HG03108 (cell line): ENCODE results near the gene CDSN.

Experiments used
- ATAC-seq: cut with Tn5 transposase; IDR thresholded peaks from one replicate; pipeline ENCODE4 v1.9.1; 2021; ENCODE audit warnings: moderate library complexity; ENCODE audit not compliant: unreplicated experiment

Gene CDSN

DNA sequence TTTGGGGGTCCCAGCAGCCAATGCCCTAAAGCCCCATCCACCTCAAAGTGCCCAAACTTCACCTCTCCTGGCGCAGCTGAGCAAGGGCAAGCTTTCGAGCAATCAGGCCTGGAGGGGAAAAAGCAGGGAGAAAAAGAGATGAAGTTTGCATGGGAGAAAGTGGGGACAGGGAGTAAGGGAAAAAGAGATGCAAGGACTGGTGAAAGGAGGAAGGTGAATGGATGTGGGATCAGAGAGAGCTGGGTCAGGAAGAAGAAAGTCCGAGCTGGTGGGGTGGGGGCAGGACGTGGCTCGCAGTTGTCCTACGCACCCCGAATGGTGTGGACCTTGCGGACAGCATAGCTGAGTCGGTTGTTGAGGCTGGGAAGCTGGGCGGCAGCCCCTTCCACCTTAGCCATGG, 25.1 kb upstream of the CDSN start:
- no peak for ATAC-seq

DNA sequence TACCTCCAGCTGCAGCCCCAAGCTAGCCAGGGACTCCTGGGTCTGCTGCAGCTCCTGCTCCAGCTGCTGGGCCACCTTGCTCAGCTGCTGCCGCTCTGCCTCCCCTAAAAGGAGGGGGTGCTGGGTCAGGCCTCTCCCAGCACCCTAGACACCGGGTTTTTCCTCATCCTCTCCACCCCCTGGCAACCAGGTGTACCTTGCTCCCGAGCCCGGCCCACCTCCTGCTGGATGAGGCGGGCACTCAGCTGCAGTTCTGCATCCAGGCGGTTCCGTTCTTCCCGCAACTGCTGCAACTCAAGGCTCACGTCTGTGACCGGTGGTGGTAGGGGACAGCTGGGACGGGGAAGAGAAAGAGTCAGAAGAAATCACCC, 24.7 kb upstream of the CDSN start:
- ATAC-seq: no peak

DNA sequence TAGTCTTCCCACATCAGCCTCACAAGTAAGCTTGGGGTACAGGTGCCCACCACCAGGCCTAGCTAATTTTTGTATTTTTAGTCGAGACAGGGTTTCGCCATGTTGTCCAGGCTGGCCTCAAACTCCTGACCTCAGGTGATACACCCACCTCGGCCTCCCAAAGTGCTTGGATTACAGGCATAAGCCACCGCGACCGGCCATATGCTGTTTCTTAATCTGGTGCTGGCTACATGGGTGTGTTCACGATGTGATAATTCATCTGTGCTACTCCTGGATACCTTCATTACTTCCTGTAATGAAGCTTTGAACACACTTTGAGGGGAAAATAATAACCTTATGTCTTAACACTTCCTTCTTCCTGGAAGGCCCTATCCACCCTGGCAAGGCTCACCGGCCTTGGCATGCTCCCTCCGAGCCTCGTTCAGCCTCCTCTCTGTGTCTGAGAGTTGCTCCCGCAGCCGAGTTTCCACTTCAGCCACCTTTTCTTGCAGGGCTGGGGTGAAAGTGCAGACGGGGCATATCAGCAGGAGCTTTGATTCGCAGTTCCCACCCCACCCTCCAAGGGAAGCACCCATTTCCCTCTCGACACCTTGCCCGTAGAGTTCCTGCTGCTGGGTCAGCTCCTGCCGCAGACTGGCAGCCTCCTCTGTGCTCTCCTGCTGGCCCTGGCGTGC, 24.2 kb upstream of the CDSN start:
- ATAC-seq: no peak

DNA sequence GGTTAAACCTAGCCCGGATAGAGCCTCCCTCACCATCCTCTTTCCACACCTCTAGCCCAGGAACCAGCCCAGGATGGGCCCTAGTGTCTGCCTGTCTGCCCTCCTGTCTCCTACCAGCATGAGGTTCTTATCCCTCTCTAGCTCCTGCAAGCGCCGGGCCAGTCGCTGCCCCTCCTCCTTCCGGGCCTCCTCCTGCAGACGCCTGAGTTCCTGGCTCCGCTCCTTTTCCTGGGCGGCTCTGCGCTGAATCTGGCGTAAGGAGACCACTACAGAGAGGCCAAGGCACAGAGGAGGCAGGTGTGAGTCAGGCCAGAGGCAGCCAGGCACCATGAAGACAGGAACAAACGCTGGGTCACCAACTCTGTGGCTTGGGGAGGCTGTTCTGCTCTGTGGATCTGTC, 22.9 kb upstream of the CDSN start:
- ATAC-seq: no peak

DNA sequence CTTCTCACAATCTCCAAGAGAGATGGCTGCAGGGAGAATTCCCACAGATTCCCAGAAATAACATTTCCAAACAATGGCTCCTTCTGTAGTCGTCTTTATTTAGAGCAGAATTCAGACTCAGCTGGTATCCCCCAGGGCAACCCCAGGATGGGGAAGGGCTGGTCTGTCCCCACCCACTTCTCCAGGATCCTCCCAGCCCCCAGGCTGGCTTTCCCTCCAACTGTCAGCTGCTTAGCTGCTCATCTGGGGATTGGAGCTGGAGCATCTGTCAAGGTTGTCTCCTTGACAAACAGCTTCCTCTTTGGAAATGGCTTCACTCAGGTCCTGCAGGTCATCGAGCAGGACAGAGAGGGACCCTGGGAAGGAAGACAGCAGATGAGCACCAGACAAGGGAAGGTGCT, 22.1 kb upstream of the CDSN start:
- ATAC-seq: no peak

DNA sequence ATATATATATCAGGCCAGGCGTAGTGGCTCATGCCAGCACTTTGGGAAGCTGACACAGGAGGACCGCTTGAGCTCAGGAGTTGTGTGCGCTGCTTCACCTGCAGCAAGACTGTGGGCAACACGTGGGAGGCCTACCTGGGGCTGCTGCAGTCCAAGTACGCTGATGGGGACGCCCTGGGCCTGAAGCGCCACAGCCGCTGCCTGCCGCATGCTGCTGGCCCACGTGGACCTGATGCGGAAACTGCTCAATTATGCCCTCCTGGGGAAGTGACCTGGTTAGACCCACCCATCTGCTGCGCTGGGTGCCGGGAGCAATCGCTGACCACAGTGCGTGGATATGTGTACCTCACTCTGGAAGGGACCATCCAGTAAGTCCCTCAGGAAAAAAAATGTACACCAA, 20.4 kb upstream of the CDSN start:
- no peak for ATAC-seq

DNA sequence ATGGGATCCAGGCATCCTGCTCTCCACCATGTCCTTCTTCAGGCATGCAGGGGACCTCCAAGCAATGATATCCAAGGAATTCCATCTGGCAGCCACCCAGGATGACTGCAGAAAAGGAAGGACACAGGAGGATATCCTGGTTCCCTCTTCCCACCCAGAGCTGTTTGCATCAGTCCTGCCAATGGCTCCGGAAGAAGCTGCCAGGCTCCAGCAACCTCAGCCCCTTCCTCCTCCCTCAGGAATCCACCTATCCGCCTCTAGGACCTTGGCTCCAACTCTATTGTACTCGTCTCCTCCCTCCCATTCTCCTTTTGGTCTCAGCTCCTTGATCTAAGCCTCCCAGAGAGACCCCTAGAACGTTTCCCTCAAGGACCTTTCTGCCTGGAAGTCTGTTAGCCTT, 19.4 kb upstream of the CDSN start:
- no peak for ATAC-seq

DNA sequence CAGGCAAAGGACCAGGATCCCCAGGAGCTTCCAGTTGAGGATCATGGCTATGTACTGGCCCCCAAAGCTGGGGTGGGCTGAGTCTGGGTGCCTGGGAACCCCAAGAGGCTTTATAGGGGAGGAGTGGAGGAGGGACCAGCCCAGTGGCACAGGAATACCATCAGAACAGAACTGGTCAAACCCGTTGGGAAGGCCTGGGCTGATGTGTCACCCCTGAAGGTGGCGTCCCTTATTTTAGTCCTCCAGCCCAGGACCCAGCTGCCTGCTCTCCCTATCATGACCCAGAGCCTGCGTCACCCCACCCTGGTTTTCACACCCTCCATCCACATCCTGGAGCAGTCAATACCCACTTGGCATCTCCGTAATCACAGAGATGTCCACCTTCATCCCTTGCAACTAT, 18.7 kb upstream of the CDSN start, which contains the start of gene PSORS1C2:
Gene PSORS1C2 (minus strand): TSS at position 85 of the 400 bp plus-strand sequence. CDS start 40 bp downstream, at position 45.
- ATAC-seq: no peak

DNA sequence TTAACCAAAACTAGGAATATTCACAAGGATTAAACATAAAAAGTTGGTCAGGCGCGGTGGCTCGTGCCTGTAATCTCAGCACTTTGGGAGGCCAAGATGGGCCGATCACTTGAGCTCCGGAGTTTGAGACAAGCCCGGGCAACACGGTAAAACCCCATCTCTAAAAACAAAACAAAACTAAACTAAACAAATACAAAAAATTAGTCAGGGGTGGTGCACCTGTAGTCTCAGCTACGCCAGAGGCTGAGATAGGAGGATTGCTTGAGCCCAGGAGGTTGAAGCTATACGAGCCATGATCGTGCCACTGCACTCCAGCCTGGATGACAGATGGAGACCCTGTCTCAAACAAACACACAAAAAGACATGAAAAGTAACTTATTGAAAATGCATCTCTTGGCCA, 15.5 kb upstream of the CDSN start:
- ATAC-seq: no peak

DNA sequence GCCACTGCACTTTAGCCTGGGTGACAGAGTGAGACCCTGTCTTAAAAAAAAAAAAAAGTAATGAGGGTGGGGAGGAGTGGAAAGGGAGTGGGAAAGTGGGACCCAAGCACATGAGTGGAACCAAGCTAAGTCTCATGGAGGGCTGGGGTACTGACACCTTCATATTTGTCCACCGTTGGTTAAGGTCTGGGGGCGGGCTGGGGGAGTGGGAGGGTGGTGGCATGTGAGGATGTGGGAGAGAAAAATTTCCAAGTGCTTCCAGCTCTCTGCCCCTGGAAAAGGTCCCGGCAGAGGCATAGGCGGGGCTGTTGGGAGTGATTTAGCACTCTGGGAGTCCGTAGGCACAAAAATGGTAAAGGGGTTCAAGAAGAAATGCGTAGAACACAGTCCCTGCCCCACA, 12.6 kb upstream of the CDSN start:
- ATAC-seq: no peak

DNA sequence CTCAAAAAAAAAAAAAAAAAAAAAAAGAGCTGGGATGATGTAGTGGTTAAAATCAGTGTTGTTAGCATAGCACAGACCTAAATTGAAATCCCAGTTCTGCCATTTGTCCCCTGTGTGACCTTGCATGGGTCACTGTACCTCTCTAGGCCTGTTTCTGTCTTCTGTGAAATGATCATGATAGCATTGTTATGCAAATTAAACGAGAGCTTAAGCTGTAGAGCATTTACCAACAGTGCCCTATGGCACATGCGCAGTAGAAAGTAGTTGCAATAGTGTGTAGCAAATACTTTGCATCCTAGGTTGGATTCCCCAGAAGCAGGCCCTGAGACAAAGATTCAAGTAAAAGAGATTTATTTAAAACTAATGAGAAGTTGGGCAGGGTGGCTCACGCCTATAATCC, 11.3 kb upstream of the CDSN start:
- ATAC-seq: no peak

DNA sequence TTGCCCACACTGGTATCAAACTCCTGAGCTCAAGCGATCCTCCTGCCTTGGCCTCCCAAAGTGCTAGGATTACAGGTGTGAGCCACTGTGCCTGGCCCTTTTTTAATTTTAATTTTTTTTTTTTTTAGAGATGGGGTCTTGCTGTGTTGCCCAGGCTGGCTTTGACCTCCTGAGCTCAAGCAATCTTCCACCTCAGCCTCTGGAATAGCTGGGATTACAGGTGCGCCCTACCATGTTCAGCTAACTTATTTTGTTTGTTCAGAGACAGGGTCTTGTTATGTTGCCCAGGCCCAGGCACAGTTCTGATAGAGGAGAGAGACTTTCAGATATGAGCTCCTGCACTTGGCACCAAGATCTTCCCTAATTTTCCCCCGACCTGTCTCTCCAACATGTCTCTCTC, 10.5 kb upstream of the CDSN start:
- no peak for ATAC-seq

DNA sequence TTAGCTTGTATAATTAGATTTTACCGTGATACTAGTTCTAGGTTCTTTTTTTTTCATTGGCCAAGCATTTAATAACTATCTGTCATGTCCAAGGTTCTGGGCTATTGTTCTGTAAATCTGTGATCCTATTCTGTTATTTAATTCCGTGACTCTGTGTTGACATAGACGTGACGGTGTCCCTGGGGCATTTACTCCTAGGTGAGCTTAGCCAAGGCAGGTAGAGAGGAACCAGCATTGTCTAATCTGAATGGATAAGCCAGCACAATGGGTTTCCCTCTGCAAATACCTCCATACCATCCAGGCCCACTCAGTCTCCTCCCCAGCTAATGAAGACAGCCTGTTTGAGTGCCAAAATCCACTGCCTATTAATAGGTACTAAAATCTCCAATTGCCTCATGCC, 8.9 kb upstream of the CDSN start:
- ATAC-seq: no peak

DNA sequence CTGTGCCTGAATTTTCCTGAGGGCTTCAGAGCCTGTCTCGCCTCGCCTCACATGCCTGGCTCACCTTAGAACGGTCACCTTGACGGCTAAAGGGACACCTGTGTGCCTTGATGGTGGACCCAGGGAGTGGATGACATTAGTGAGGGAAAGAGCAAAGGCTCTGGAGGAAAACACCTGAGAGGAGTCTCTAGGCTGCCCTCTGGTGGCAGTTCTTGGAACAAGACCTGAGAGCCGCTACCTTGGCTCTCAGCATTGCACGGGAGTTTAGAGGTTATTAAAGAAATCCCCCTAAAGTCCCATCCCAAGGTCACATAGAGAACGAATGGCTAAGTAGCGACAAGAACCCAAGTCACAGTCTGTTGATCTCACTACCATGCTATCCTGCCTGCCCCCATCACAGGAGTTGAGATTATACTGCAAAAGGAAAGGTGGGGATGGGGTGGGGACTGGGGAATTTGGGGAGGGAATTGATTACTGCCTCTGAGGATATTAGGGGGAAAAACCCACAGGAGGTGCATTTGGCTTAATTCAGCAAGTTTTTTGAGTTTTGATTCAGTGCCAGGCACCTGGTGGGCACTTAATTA, 7.9 kb upstream of the CDSN start:
- no peak for ATAC-seq

DNA sequence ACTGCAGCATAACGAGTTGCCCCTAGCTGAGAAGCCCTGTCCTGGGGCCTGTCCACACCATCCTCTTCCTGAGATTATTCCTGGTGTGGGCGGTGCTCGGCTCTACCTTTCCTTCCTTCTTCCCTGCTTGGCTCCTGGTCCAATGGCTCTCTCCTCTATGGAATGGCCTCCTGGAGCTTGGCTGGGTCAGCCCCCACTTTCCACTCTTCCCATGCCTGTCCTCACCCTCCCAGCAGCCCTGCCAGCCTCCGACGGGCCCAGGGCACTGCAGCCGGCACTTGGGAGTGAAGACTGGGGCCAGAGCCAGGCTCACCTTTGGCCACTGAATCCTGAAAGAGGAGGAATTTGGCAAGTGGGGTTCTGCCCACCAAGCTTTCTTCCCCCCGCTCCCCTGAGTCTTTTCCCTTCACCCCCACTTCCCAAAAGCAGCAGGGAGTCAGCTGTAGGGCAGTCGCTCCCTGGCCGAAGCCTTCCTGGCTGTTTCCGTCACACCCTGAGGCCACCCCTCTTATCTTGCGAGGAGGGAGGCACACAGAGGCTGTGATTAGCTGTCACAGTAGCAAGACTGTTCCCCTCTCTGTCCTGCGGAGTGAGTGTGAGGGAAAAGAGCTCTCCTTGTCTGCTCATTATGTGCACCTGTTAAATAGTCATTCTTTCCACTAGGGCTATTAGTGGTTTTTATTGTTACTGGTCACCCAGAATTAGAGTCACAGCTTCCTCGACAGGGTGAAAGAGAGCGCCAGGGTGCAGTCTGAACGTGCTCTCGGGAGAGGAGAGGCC, 6.3 kb upstream of the CDSN start:
- ATAC-seq: no peak

DNA sequence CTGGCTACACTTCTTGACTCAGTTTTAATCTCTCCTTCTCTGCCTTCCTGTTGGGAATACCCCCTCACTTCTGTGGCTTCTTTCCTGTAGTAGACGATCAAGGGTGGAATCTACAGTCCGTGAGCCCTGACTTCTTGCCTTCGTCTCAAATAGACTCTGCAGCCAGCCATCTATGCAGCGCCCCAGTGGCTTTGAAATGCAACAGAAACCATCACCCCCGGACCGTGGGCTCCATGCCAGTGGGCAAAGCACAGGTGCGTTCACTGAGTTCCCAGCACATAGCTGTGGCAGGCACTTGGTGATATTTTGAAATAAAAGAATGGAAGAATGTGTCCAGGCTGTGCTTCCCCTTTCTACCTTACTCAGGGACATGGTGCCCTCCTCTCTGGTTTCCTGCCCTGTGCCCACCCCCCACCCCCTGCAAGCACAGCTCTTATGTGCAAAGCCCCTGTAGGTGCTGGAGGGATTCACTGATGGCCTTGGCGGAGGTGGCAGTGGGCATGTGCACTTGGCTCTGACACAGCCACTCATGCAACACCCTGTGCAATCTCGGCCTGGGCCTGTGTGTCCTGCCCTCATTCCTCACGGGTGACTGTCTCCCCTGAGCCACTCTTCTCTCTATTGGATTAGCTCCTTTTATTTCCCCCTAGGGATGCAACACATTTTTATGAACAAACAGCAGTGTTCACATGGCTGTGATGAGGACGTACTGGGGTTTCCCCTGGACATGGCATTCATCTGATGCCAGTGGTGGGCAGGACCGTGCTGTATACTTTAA, 5.5 kb upstream of the CDSN start:
- ATAC-seq: no peak

DNA sequence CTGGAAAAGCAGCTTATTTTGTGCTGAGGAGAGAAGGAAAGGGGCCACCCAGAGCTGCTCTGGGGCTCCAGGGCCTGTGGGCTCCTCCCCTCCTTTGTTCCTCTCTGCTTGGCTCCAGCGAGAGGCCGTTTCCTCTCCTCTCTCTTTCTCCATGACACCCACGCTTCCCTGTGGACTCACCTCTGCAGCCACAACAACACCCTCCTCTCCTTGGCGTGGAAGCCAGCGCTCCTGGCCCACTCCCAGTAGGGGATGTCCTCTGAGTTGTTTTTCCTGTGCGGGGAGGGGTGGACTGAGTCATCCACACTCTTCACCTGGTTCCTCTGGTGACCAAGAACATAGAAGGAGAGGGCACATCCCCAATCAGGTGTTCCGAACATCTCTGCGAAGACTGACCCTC, 4.9 kb upstream of the CDSN start:
- no peak for ATAC-seq

DNA sequence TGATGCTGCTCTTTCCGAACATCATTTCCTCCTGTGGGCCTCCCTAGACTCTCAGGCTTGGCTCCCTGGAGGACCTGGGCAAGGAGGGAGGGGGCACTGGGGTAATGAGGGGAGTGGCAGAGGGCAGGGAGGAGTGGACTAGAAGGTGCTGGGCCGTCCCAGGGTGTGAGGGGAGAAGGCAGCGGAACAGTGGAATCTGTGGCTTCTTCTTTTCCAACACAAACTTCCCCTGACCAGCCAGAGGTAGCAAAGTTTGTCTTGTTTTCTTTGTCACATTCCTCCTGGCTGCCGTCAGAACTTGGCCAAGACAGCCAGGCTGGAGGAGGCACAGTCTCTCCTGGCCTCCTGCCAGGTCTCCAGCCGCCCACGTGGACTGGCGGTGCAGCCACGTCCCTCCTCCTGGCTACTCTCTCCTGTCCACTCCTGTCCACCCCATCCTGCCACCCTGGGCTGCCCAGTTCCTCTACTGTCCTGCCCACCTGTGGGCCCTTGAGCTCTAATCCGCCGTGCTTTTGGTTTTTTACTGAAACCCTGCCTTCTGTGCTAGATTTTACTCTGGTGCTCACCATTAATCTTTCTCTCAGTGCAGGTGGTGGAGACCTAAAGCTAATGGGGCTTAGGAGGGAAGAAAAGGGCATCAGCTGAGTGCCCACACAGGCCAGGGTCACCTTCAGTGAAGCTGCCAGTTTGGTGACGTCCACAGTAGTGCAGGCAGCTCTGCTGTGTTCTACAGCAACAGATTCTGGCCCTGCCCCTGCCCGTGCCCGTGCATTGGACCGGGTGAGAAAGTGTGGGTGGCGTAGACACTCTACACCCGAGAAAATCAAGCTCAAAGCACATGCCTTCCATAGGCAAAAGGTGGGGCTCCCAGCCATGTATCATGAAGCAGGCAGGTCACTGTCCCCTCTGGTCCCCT, 2.8 kb upstream of the CDSN start:
- ATAC-seq: no peak

DNA sequence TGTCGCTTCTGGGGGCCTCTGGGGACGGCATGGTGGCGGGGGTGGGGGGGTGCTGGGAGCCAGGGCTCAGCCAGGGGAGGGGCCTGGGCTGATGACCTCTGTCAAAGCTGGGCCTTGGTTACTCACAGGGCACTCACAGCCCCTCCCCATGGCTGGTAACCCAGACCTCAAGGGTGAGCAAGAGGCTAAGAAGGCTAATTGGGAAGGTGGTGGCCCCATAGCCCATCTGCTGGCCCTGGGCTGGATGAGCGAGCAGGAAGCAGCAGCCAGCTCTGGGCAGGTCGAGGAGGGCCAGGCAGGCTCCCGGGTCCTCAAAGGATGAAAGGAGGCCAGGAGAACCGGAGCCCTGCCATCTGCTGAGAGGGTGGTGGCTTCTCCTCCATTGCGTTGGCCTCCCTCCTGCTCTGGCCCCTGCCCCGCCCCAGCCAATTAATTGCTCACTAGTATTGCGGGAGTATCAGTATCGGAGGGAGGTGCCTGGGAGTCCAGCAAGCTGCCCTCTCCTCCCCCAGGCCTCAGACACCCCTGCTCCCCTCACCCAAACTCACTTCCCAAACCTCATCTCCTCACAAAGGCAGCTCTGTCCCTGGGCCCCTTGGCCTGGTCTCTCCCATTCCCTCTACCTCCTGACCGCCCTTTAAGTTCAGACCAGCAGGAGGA, 1.0 kb upstream of the CDSN start:
- ATAC-seq: no peak

DNA sequence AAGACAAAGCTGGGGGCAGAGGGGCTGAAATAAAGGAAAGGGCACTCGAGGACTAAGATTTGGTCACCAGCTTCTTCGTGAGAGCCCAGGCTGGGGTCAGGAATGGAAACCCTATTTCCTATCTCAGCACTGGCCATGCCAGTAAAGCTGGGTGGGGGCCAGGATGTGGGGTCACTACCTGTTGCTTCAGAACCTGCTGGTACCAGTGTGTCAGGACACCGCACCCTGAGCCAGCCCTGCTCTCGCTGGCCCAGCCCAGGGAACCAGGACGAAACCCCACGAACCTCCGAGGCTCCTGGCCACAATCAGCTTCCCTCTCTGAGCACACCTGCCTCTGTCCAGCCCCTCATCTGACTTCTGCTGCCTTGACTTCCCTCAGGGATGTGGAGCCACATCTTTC, 2.1 kb downstream of the CDSN start:
- ATAC-seq: no peak
